HCT116 (cell line): Measurements from ENCODE around the gene C16orf90. TPM values are rescaled to one million over a fixed set of nuclear protein-coding genes. Genes with fewer than 3 reads are reported as not detected.

Experiments used
- ATAC-seq: fragments of 200-7000 bp; cut with Tn5 transposase; 2 replicates; pipeline ENCODE4 v1.9.1; 2020; ENCODE audit warnings: mild to moderate bottlenecking, moderate library complexity
- BruUV-seq: library from RNA; stranded (reverse); fragments of 400-500 nt; replicated peaks from 2 replicates; lab custom pipeline; 2021; lab: Mats Ljungman, UMichigan
- CTCF ChIA-PET: fragments of 300-600 bp; sonication (Branson Sonifier 250); formaldehyde crosslinking; loops from one replicate; lab custom pipeline; 2021; ENCODE audit warnings: antibody characterized with exemption; lab: Charles Lee
- POLR2A ChIA-PET: fragments of 300-600, 350-600 bp; sonication (Branson Sonifier 250); formaldehyde crosslinking; loops from one replicate; lab custom pipeline; 2021; ENCODE audit warnings: antibody characterized with exemption; lab: Charles Lee
- RAD21 ChIA-PET, 2 experiments: fragments of 300-600 bp; sonication (Branson Sonifier 250); formaldehyde crosslinking; loops; one replicate each; lab custom pipeline; 2023; ENCODE audit warnings: low total read pairs in 2 of 2; ENCODE audit not compliant: uncharacterized antibody in 2 of 2, unreplicated experiment in 2 of 2, low non-redundant PET in 1 of 2; lab: Charles Lee
- DNase-seq: peaks from one replicate; pipeline ENCODE4 v3.0.0-alpha.2; 2010; ENCODE audit warnings: low read depth, low spot score
- H2AFZ ChIP-seq: fragments of 200-600 bp; shearing (Covaris generic), sonication (generic); 2 replicates; pipeline ENCODE4 v1.6.1; 2017; ENCODE audit warnings: low read depth, mixed run types, mixed read lengths, antibody characterized with exemption, low read length; ENCODE audit not compliant: poor library complexity, severe bottlenecking
- H3K27ac ChIP-seq: 2 replicates; pipeline ENCODE4 v1.5.1; 2012; ENCODE audit warnings: low read depth, low read length
- H3K27me3 ChIP-seq: fragments of 200-600 bp; sonication (generic); 2 replicates; pipeline ENCODE4 v1.6.1; 2016; ENCODE audit warnings: mixed run types, low read length, mixed read lengths; ENCODE audit not compliant: insufficient read depth
- H3K36me3 ChIP-seq, 2 experiments: fragments of 200-500 bp in 1 of 2; fragments of 200-600 bp in 1 of 2; sonication (Bioruptor generic) in 1 of 2; sonication (generic) in 1 of 2; 2 replicates each; pipeline versions ENCODE4 v1.5.1 to v1.6.1; 2014 to 2016; ENCODE audit warnings: low read length in 2 of 2, inconsistent platforms in 1 of 2, mixed read lengths in 1 of 2, mixed run types in 1 of 2; ENCODE audit not compliant: insufficient read depth in 2 of 2, control insufficient read depth in 1 of 2
- H3K4me1 ChIP-seq, 2 experiments: fragments of 200-600 bp in 1 of 2; sonication (generic) in 1 of 2; 2 replicates each; pipeline versions ENCODE4 v1.5.1 to v1.6.1; 2012 to 2017; ENCODE audit warnings: low read length in 2 of 2, inconsistent platforms in 1 of 2, mild to moderate bottlenecking in 1 of 2, mixed read lengths in 1 of 2, mixed run types in 1 of 2, moderate library complexity in 1 of 2; ENCODE audit not compliant: insufficient read depth in 2 of 2, control insufficient read depth in 1 of 2
- H3K4me2 ChIP-seq: fragments of 200-600 bp; sonication (generic); 2 replicates; pipeline ENCODE4 v1.6.1; 2017; ENCODE audit warnings: mixed run types, low read length, mixed read lengths
- H3K4me3 ChIP-seq, 2 experiments: fragments of 200-600 bp in 1 of 2; sonication (generic) in 1 of 2; replicated peaks in 1 of 2; 2 replicates each; pipeline ENCODE4 v1.5.1; 2011 to 2016; ENCODE audit warnings: low read length in 2 of 2, control low read depth in 1 of 2, low read depth in 1 of 2, mild to moderate bottlenecking in 1 of 2, mixed read lengths in 1 of 2, mixed run types in 1 of 2
- H3K79me2 ChIP-seq: fragments of 200-600 bp; sonication (generic); 2 replicates; pipeline ENCODE4 v1.6.1; 2017; ENCODE audit warnings: mild to moderate bottlenecking, mixed run types, low read length, moderate library complexity, mixed read lengths; ENCODE audit not compliant: insufficient read depth
- H3K9ac ChIP-seq: fragments of 200-600 bp; sonication (generic); 2 replicates; pipeline ENCODE4 v1.6.1; 2016; ENCODE audit warnings: low read length, mixed read lengths
- H3K9me2 ChIP-seq: fragments of 200-600 bp; sonication (generic), shearing (Covaris generic); 2 replicates; pipeline ENCODE4 v1.6.1; 2017; ENCODE audit warnings: mixed run types, mild to moderate bottlenecking, moderate library complexity; ENCODE audit not compliant: insufficient read depth
- H3K9me3 ChIP-seq, 2 experiments: fragments of 200-500 bp in 1 of 2; fragments of 200-600 bp in 1 of 2; sonication (Bioruptor generic) in 1 of 2; sonication (generic) in 1 of 2; 2 replicates each; pipeline ENCODE4 v1.6.1; 2014 to 2017; ENCODE audit warnings: low read length in 2 of 2, mixed read lengths in 2 of 2, inconsistent platforms in 1 of 2, low read depth in 1 of 2, mild to moderate bottlenecking in 1 of 2, mixed run types in 1 of 2, moderate library complexity in 1 of 2; ENCODE audit not compliant: control insufficient read depth in 1 of 2, insufficient read depth in 1 of 2
- H4K20me1 ChIP-seq: fragments of 200-600 bp; sonication (generic), shearing (Covaris generic); 2 replicates; pipeline ENCODE4 v1.6.1; 2017; ENCODE audit warnings: mixed run types, mild to moderate bottlenecking, moderate library complexity; ENCODE audit not compliant: insufficient read depth
- CBX3 ChIP-seq: IDR thresholded peaks from 2 replicates; pipeline ENCODE4 v1.6.1; 2012; ENCODE audit warnings: low read depth
- CTCF ChIP-seq, 3 experiments: fragments of 200-600 bp in 1 of 3; sonication (generic) in 1 of 3; IDR thresholded peaks in 2 of 3; conservative IDR thresholded peaks in 1 of 3; 2 replicates each; pipeline ENCODE4 v1.5.1; 2012 to 2017; ENCODE audit warnings: low read depth in 2 of 3, low read length in 2 of 3, antibody characterized with exemption in 1 of 3, borderline replicate concordance in 1 of 3, control low read depth in 1 of 3, mild to moderate bottlenecking in 1 of 3, mixed read lengths in 1 of 3, mixed run types in 1 of 3, moderate library complexity in 1 of 3; ENCODE audit not compliant: insufficient read depth in 1 of 3
- EGR1 ChIP-seq: IDR thresholded peaks from 2 replicates; pipeline ENCODE4 v1.6.1; 2012; ENCODE audit warnings: low read depth
- EZH2 ChIP-seq: fragments of 200-600 bp; sonication (generic); IDR thresholded peaks from 2 replicates; pipeline ENCODE4 v1.6.1; 2017; ENCODE audit warnings: antibody characterized with exemption, mixed run types
- EZH2phosphoT487 ChIP-seq: fragments of 200-600 bp; IDR thresholded peaks from 2 replicates; pipeline ENCODE4 v1.6.1; 2018; ENCODE audit warnings: antibody characterized with exemption, borderline replicate concordance
- FOSL1 ChIP-seq: IDR thresholded peaks from 2 replicates; pipeline ENCODE4 v1.6.1; 2012; ENCODE audit warnings: low read depth
- MAX ChIP-seq: IDR thresholded peaks from 2 replicates; pipeline ENCODE4 v1.6.1; 2012
- POLR2A ChIP-seq: IDR thresholded peaks from 2 replicates; pipeline ENCODE4 v1.7.0; 2011; ENCODE audit warnings: borderline replicate concordance; ENCODE audit not compliant: insufficient read depth, insufficient read length; ENCODE audit errors: extremely low read depth
- POLR2AphosphoS5 ChIP-seq: IDR thresholded peaks from 2 replicates; pipeline ENCODE4 v1.6.1; 2011; ENCODE audit warnings: mild to moderate bottlenecking, low read depth, low read length, moderate library complexity
- REST ChIP-seq: IDR thresholded peaks from 2 replicates; pipeline ENCODE4 v1.6.1; 2012; ENCODE audit warnings: low read depth
- SIN3A ChIP-seq: IDR thresholded peaks from 2 replicates; pipeline ENCODE4 v1.6.1; 2012; ENCODE audit warnings: low read depth
- SRF ChIP-seq: IDR thresholded peaks from 2 replicates; pipeline ENCODE4 v1.6.1; 2012; ENCODE audit warnings: low read depth
- ZBTB33 ChIP-seq: IDR thresholded peaks from 2 replicates; pipeline ENCODE4 v1.6.1; 2011; ENCODE audit warnings: mild to moderate bottlenecking, low read length, moderate library complexity; ENCODE audit not compliant: insufficient replicate concordance; ENCODE audit errors: extremely low read depth
- ZFX ChIP-seq: fragments of 450-650 bp; IDR thresholded peaks from 2 replicates; pipeline ENCODE4 v1.6.1; 2017
- ZNF274 ChIP-seq: fragments of 200-500 bp; sonication (Bioruptor generic); IDR thresholded peaks from 2 replicates; pipeline ENCODE4 v1.6.1; 2014; ENCODE audit warnings: mild to moderate bottlenecking, low read depth, low read length, inconsistent platforms
- intact Hi-C: fragments of 100-400 bp; cut with micrococcal nuclease; formaldehyde crosslinking; loops from 2 replicates; pipeline ENCODE4 v1.10.0; 2022
- total RNA-seq: library from RNA; stranded (reverse); gene quantifications from one replicate; pipeline ENCODE4 v1.2.1, GENCODE V29; 2021; ENCODE audit not compliant: unreplicated experiment

C16orf90 gene
- total RNA-seq, 1 experiment from 2014 or later: not detected

GRCh38 chr16:3525951-3526350 lies 30.7 kb upstream of the C16orf90 start (continued):
- no peak for TF ChIP-seq EGR1
- TF ChIP-seq ZBTB33: no peak

DNA sequence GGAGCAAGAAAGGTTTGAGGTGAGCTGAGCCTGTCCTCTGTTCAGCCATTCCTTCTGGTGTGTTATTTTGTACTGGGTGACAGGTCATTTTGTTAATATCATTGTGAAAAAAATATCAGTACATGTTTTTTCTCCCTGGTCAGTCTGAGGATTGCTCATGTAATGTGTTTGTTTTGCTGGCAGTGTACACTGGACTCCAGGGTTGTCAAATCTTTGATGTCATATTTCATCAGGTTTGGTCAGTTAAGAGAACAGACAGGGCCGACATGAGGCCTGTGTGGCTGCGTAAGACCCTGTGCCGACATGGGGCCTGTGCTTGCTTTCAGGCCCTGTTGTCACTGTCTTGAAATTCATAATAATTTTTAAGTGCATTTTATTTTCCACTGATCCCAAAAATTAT lies 28.0 kb upstream of the C16orf90 start:
- Histone ChIP-seq H3K4me1 (no peaks in the 10 kb centered on the region), H3K27me3 (no peaks in the 10 kb centered on the region), H3K9me2 (no peaks in the 10 kb centered on the region), H3K9ac (no peak overlapping the region), H3K4me2 (no peak overlapping the region), H3K9me3 (no peaks in the 10 kb centered on the region), H3K79me2 (no peaks in the 10 kb centered on the region), H3K4me3 (no peak overlapping the region), H3K36me3 (peaks cover 10 to 30% of the 10 kb centered on the region in 2 experiments), H4K20me1 (no peaks in the 10 kb centered on the region), H2AFZ (no peak overlapping the region), H3K27ac (no peak overlapping the region)
- POLR2A ChIA-PET: no interaction called here
- CTCF ChIA-PET: no interaction called here
- ATAC-seq (no peak), DNase-seq (no peak)
- intact Hi-C loops: no loop called here
- TF ChIP-seq EZH2phosphoT487 (no peak), REST (no peak), MAX (no peak), CTCF (IDR thresholded peaks at IDR 0.05 in 2 of 3, conservative IDR thresholded peaks at IDR 0.05 in 1 of 3; ENCODE audit: borderline replicate concordance in 1 of 3, insufficient read depth in 1 of 3, low read depth in 2 of 3, low read length in 2 of 3) (no peak), SRF (no peak), ZFX (no peak), EZH2 (no peak), ZNF274 (no peak), CBX3 (no peak), FOSL1 (no peak), POLR2AphosphoS5 (no peak), ZBTB33 (no peak), EGR1 (no peak), POLR2A (no peak), SIN3A (no peak)
- RAD21 ChIA-PET: no interaction called here
- no TSS peak for BruUV-seq
